ENCODE data around the gene PRPF6. TPM values are rescaled to one million over a fixed set of nuclear protein-coding genes. Genes with fewer than 3 reads are reported as not detected.
A peak's percentile ranks its signal among the peaks of the same experiment; 100 is the strongest.

PRPF6 gene
- total and polyA plus RNA-seq, 2 of the 13 experiments (the other 11 are each of a cell fraction or from before 2014, with no cell fraction given), result 63.7 to 101 TPM

- no peak for TF ChIP-seq ZNF770 (CRISPR knock-in tag; IDR thresholded peaks at IDR 0.05)
- TF ChIP-seq RCOR2 (CRISPR knock-in tag; IDR thresholded peaks at IDR 0.05), result no peak
- TF ChIP-seq SMAD3 (CRISPR knock-in tag; IDR thresholded peaks at IDR 0.05), result no peak; the same call in 1 of the 2 replicates
- TF ChIP-seq ZNF556 (CRISPR knock-in tag; IDR thresholded peaks at IDR 0.05; ENCODE audit: borderline replicate concordance), result no peak
- no peak; the same call in 1 of the 2 replicates for TF ChIP-seq ZNF891 (CRISPR knock-in tag; IDR thresholded peaks at IDR 0.05)
- TF ChIP-seq ZNF557 (CRISPR knock-in tag; IDR thresholded peaks at IDR 0.05), result no peak
- no peak for TF ChIP-seq TP53 (CRISPR knock-in tag; conservative IDR thresholded peaks at IDR 0.05)
- no peak for TF ChIP-seq ZNF660 (CRISPR knock-in tag; IDR thresholded peaks at IDR 0.05; ENCODE audit: borderline replicate concordance, low read depth)
- TF ChIP-seq GATA4 (IDR thresholded peaks at IDR 0.05; ENCODE audit: borderline replicate concordance, low read depth), result 0 out of 2 replicates have a peak, but pooled peaks have one; percentile 37
- no peak for TF ChIP-seq REPIN1 (CRISPR knock-in tag; IDR thresholded peaks at IDR 0.05; ENCODE audit: borderline replicate concordance, low read depth)
- no peak for TF ChIP-seq ZNF3 (CRISPR knock-in tag; IDR thresholded peaks at IDR 0.05)
- no peak for TF ChIP-seq ADNP (CRISPR knock-in tag; IDR thresholded peaks at IDR 0.05)
- no peak; the same call in 1 of the 2 replicates for TF ChIP-seq REL (CRISPR knock-in tag; conservative IDR thresholded peaks at IDR 0.05)
- TF ChIP-seq THAP8 (CRISPR knock-in tag; IDR thresholded peaks at IDR 0.05; ENCODE audit: borderline replicate concordance), result no peak
- TF ChIP-seq IRF2 (CRISPR knock-in tag; IDR thresholded peaks at IDR 0.05), result no peak
- TF ChIP-seq MLLT10 (CRISPR knock-in tag; IDR thresholded peaks at IDR 0.05), result no peak
- TF ChIP-seq NFYC (CRISPR knock-in tag; IDR thresholded peaks at IDR 0.05), result no peak
- no peak for TF ChIP-seq ZNF598 (CRISPR knock-in tag; IDR thresholded peaks at IDR 0.05; ENCODE audit: borderline replicate concordance)
- TF ChIP-seq ZNF782 (CRISPR knock-in tag; IDR thresholded peaks at IDR 0.05; ENCODE audit: borderline replicate concordance), result no peak
- no peak for TF ChIP-seq ZBTB14 (CRISPR knock-in tag; IDR thresholded peaks at IDR 0.05)
- TF ChIP-seq IRX3 (CRISPR knock-in tag; IDR thresholded peaks at IDR 0.05; ENCODE audit: borderline replicate concordance, low read depth), result no peak
- no peak; the same call in 1 of the 2 replicates for TF ChIP-seq TAF1 (CRISPR knock-in tag; IDR thresholded peaks at IDR 0.05)
- 0 out of 2 replicates have a peak, but pooled peaks have one; percentile 17 for TF ChIP-seq ZNF704 (CRISPR knock-in tag; IDR thresholded peaks at IDR 0.05; ENCODE audit: borderline replicate concordance)
- TF ChIP-seq PLSCR1 (CRISPR knock-in tag; IDR thresholded peaks at IDR 0.05; ENCODE audit: borderline replicate concordance), result no peak
- no peak for TF ChIP-seq ZFP36 (IDR thresholded peaks at IDR 0.05; ENCODE audit: borderline replicate concordance, low read depth, low read length, partially characterized antibody)
Measured at GRCh38 chr20:64040231-64041039, 59.5 kb downstream of the PRPF6 start (continued).

Measured in HepG2 (cell line).